ENCODE measurements around the gene PARD3.

The PARD3 gene

DNA sequence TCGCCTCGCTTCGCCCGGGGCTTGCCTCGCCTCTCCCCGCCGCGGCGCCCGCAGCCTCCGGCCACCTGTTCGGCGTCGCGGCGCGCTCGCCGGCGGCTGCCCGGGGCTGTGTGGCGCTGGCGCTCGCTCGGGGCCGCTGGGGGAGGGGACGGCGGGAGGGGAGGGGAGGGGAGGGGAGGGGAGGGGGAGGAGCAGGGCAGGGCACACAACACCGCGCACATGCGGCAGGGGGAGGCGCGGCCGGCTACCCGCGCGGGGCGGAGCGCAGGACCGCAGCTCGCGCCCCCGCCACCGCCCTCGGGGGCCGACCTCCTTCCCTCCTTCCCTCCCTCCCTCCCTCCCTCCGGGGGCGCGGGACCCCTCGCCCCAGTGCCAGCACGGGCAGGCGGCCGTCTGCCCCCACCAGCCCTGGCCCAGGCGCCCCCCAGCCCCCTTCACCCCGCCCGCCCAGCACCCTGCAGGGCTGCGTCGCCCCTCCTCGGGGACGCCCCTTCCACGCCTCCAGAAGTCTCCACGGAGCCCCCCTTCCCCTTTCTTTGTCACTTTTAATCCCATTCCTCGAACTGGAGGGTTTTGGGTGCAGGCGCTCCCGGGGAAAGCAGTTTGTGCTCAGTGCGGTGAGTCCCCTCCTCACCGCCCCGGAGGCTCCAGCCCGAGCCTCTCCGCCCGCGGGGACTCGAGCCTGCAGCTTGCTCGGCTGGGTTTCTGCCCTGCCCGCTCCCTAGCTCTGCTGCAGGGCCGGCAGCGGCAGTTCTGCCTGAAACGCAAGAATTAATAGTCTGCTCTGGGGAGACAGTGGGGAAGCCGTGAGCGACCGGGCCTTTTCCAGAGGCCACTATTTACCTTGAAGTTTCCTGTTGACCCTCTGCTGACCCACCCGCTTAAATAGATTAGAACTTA lies at the start of gene PARD3:
TSS of gene PARD3 (minus strand) at position 112 of the 900 bp plus-strand sequence. CDS start 301 bp downstream, outside the sequence.
- Histone ChIP-seq H3K27ac (ENCODE audit: low read depth, low read length) (no peak within 1 kb of the TSS), H3K36me3 (ENCODE audit: control insufficient read depth, low read length) (no peaks in the 10 kb centered on the region), H3K4me2 (ENCODE audit: low read length) (no peak within 1 kb of the TSS), H3K4me3 (ENCODE audit: low read length) (no peak within 1 kb of the TSS), H3K27me3 (ENCODE audit: control insufficient read depth, low read length) (no peaks in the 10 kb centered on the region), H3F3A (ENCODE audit: control insufficient read depth, insufficient read depth) (no peaks in the 10 kb centered on the region), H3K9me2 (replicated peaks; ENCODE audit: control insufficient read depth, low read length) (no peaks in the 10 kb centered on the region), H4K20me1 (ENCODE audit: control insufficient read depth, insufficient read depth, low read depth, low read length) (no peaks in the 10 kb centered on the region), H3K9me3 (ENCODE audit: control insufficient read depth, insufficient read depth, low read length) (no peaks in the 10 kb centered on the region), H3K4me1 (ENCODE audit: control insufficient read depth, low read length) (no peaks in the 10 kb centered on the region), H3K79me2 (ENCODE audit: control insufficient read depth, low read length) (no peaks in the 10 kb centered on the region)
- TF ChIP-seq, protein P1, sequence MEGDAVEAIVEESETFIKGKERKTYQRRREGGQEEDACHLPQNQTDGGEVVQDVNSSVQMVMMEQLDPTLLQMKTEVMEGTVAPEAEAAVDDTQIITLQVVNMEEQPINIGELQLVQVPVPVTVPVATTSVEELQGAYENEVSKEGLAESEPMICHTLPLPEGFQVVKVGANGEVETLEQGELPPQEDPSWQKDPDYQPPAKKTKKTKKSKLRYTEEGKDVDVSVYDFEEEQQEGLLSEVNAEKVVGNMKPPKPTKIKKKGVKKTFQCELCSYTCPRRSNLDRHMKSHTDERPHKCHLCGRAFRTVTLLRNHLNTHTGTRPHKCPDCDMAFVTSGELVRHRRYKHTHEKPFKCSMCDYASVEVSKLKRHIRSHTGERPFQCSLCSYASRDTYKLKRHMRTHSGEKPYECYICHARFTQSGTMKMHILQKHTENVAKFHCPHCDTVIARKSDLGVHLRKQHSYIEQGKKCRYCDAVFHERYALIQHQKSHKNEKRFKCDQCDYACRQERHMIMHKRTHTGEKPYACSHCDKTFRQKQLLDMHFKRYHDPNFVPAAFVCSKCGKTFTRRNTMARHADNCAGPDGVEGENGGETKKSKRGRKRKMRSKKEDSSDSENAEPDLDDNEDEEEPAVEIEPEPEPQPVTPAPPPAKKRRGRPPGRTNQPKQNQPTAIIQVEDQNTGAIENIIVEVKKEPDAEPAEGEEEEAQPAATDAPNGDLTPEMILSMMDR (IDR thresholded peaks at IDR 0.05; ENCODE audit: low read depth, low read length, poor library complexity, severe bottlenecking), result no peak
- TF ChIP-seq EZH2phosphoT487 (IDR thresholded peaks at IDR 0.05; ENCODE audit: borderline replicate concordance, low read length), result no peak

DNA sequence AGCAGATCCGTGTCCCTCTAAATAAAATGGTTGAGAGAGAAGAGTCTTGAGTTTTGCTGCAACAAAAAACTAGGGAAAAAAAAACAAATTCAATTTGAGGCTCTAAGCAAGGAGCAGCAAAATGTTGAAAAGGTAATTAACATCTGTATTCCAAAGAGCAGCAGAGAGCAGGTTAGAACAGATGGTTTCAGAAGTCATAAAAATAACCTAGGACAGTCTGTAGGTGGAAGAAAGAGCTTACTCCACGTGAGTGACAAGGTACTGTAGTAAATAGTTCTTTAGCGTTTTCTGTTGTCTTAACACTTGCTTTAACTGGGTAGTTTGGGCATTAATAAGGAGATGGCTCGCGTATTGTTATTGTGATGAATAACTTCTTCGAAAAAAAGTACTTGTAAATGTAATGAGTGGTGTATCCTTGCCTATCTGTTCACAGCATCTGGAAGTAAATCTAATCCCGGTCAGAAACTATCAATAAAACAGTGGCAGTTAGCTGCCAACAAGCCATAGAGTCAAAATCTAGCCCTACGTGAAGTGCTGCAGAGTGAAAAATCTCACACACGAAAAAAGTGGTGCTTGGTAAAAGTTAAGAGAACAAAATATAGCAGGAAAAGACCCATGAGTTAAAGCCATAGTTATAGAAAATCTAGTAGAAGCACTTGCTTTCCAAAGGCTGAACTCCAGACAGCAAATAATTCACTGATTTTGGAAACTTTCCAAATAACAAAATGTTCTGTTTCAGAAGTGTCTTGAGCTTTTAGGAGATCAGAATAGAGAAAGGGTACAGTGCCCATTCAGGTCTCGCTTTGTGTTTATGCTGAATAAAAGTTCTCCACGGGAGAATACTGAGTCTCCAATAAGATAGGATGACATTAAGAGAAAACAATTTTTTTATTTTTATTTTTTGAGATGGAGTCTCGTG lies 49.3 kb upstream of the PARD3 start:
- H3K27ac ChIP-seq (ENCODE audit: low read depth, low read length), result no peak overlapping the region
- no peaks in the 10 kb centered on the region for H3K79me2 ChIP-seq (ENCODE audit: control insufficient read depth, low read length)
- H3F3A ChIP-seq (ENCODE audit: control insufficient read depth, insufficient read depth), result no peaks in the 10 kb centered on the region
- no peaks in the 10 kb centered on the region for H3K9me2 ChIP-seq (replicated peaks; ENCODE audit: control insufficient read depth, low read length)
- no peaks in the 10 kb centered on the region for H4K20me1 ChIP-seq (ENCODE audit: control insufficient read depth, insufficient read depth, low read depth, low read length)
- H3K36me3 ChIP-seq (ENCODE audit: control insufficient read depth, low read length), result no peaks in the 10 kb centered on the region
- no peaks in the 10 kb centered on the region for H3K27me3 ChIP-seq (ENCODE audit: control insufficient read depth, low read length)
- TF ChIP-seq, protein P1 (IDR thresholded peaks at IDR 0.05; ENCODE audit: low read depth, low read length, poor library complexity, severe bottlenecking), result no peak
- TF ChIP-seq EZH2phosphoT487 (IDR thresholded peaks at IDR 0.05; ENCODE audit: borderline replicate concordance, low read length), result no peak
- no peaks in the 10 kb centered on the region for H3K9me3 ChIP-seq (ENCODE audit: control insufficient read depth, insufficient read depth, low read length)
- H3K4me1 ChIP-seq (ENCODE audit: control insufficient read depth, low read length), result no peaks in the 10 kb centered on the region
- H3K4me2 ChIP-seq (ENCODE audit: low read length), result no peak overlapping the region
- no peak overlapping the region for H3K4me3 ChIP-seq (ENCODE audit: low read length)

DNA sequence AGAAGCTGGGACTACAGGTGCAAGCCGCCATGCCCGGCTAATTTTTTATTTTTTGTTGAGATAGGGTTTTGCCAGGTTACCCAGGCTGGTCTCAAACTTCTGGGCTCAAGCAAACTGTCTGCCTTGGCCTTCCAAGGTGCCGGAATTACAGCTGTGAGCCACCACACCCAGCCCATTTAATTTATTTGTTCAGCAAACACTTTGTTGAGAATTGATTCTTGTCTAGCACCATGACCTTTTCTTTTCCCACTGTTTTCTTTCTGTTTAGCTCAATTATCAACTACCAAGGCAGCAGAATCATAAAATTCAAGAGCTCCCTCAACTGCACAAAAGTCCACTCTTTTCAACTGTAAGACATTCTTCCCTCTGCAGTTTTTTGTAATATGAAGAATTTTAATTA lies 47.8 kb upstream of the PARD3 start:
- H3K79me2 ChIP-seq (ENCODE audit: control insufficient read depth, low read length), result no peaks in the 10 kb centered on the region
- no peaks in the 10 kb centered on the region for H4K20me1 ChIP-seq (ENCODE audit: control insufficient read depth, insufficient read depth, low read depth, low read length)
- no peaks in the 10 kb centered on the region for H3K36me3 ChIP-seq (ENCODE audit: control insufficient read depth, low read length)
- no peaks in the 10 kb centered on the region for H3K9me2 ChIP-seq (replicated peaks; ENCODE audit: control insufficient read depth, low read length)
- no peaks in the 10 kb centered on the region for H3K27me3 ChIP-seq (ENCODE audit: control insufficient read depth, low read length)
- H3K4me3 ChIP-seq (ENCODE audit: low read length), result no peak overlapping the region
- no peaks in the 10 kb centered on the region for H3F3A ChIP-seq (ENCODE audit: control insufficient read depth, insufficient read depth)
- TF ChIP-seq EZH2phosphoT487 (IDR thresholded peaks at IDR 0.05; ENCODE audit: borderline replicate concordance, low read length), result no peak
- TF ChIP-seq, protein P1 (IDR thresholded peaks at IDR 0.05; ENCODE audit: low read depth, low read length, poor library complexity, severe bottlenecking), result no peak
- H3K4me2 ChIP-seq (ENCODE audit: low read length), result no peak overlapping the region
- H3K4me1 ChIP-seq (ENCODE audit: control insufficient read depth, low read length), result no peaks in the 10 kb centered on the region
- H3K27ac ChIP-seq (ENCODE audit: low read depth, low read length), result no peak overlapping the region
- H3K9me3 ChIP-seq (ENCODE audit: control insufficient read depth, insufficient read depth, low read length), result no peaks in the 10 kb centered on the region
